Activated CD4-positive, alpha-beta T cell treated with anti-CD3 and anti-CD28 coated beads, Interleukin-2, amount 10 ng/mL, durations not matched to agents 24 days and 14 days (primary cell): ENCODE results near the gene NKPD1. TPM values are rescaled to one million over a fixed set of nuclear protein-coding genes. Genes with fewer than 3 reads are reported as not detected.

Source experiments
- DNase-seq: peaks from one replicate; pipeline ENCODE4 v3.0.0; 2022
- H3K27ac Mint-ChIP-seq: one replicate; pipeline ENCODE4 v1.8.0; 2022; ENCODE audit warnings: mild to moderate bottlenecking, mixed read lengths
- H3K27me3 Mint-ChIP-seq: one replicate; pipeline ENCODE4 v1.8.0; 2022; ENCODE audit warnings: mixed read lengths
- H3K36me3 Mint-ChIP-seq: one replicate; pipeline ENCODE4 v1.8.0; 2022; ENCODE audit warnings: low read depth, mild to moderate bottlenecking, mixed read lengths
- H3K4me1 Mint-ChIP-seq: one replicate; pipeline ENCODE4 v1.8.0; 2021; ENCODE audit warnings: mixed read lengths
- H3K4me3 Mint-ChIP-seq: one replicate; pipeline ENCODE4 v1.8.0; 2022; ENCODE audit warnings: mild to moderate bottlenecking, moderate library complexity, mixed read lengths
- H3K9me3 Mint-ChIP-seq: one replicate; pipeline ENCODE4 v1.8.0; 2021; ENCODE audit warnings: mixed read lengths
- intact Hi-C: fragments of 100-400 bp; cut with micrococcal nuclease; formaldehyde crosslinking; loops from one replicate; pipeline ENCODE4 v1.15.1; 2023
- total RNA-seq: library from RNA; stranded (reverse); gene quantifications from 2 replicates; pipeline ENCODE4 v1.2.3, GENCODE V29; 2022

Gene NKPD1
- total RNA-seq, 1 donor from 2014 or later = 0.16 TPM

GRCh38 chr19:45144431-45145269 lies 16.1 kb downstream of the NKPD1 start:
- intact Hi-C loops = no loop called here
- peaks cover 4% of the 10 kb centered on the region for H3K4me1 Mint-ChIP-seq
- no peaks in the 10 kb centered on the region for H3K9me3 Mint-ChIP-seq
- no peak overlapping the region for H3K27ac Mint-ChIP-seq
- H3K27me3 Mint-ChIP-seq = no peaks in the 10 kb centered on the region
- no peak overlapping the region for H3K4me3 Mint-ChIP-seq
- DNase-seq = no peak
- H3K36me3 Mint-ChIP-seq = peaks cover 5% of the 10 kb centered on the region

- Mint-ChIP-seq H3K27me3 (no peaks in the 10 kb centered on the region), H3K27ac (no peak overlapping the region), H3K4me3 (no peak overlapping the region), H3K9me3 (no peaks in the 10 kb centered on the region), H3K4me1 (no peaks in the 10 kb centered on the region), H3K36me3 (peaks cover 5% of the 10 kb centered on the region)
- intact Hi-C loops = no loop called here
- DNase-seq = no peak
Observed at GRCh38 chr19:45142726-45143110, 18.1 kb downstream of the NKPD1 start.

GRCh38 chr19:45142016-45142725 lies 18.6 kb downstream of the NKPD1 start:
- Mint-ChIP-seq H3K4me3 (no peak overlapping the region), H3K27ac (no peak overlapping the region), H3K36me3 (peaks cover 5% of the 10 kb centered on the region), H3K9me3 (no peaks in the 10 kb centered on the region), H3K27me3 (no peaks in the 10 kb centered on the region), H3K4me1 (no peaks in the 10 kb centered on the region)
- no peak for DNase-seq
- intact Hi-C loops = no loop called here

- Mint-ChIP-seq H3K36me3 (peaks cover 5% of the 10 kb centered on the region), H3K27me3 (no peaks in the 10 kb centered on the region), H3K4me3 (no peak overlapping the region), H3K27ac (no peak overlapping the region), H3K4me1 (peaks cover under 1% of the 10 kb centered on the region), H3K9me3 (no peaks in the 10 kb centered on the region)
- intact Hi-C loops = no loop called here
- DNase-seq = no peak
Observed at GRCh38 chr19:45141203-45141900, 19.4 kb downstream of the NKPD1 start.

- peaks cover 3% of the 10 kb centered on the region for H3K36me3 Mint-ChIP-seq
- no peaks in the 10 kb centered on the region for H3K9me3 Mint-ChIP-seq
- H3K4me1 Mint-ChIP-seq = peaks cover 1% of the 10 kb centered on the region
- H3K4me3 Mint-ChIP-seq = no peak overlapping the region
- H3K27ac Mint-ChIP-seq = no peak overlapping the region
- DNase-seq = no peak
- intact Hi-C loops = no loop called here
- no peaks in the 10 kb centered on the region for H3K27me3 Mint-ChIP-seq
Observed at GRCh38 chr19:45140533-45140932, 20.2 kb downstream of the NKPD1 start.

- DNase-seq = no peak
- H3K4me1 Mint-ChIP-seq = peaks cover 1% of the 10 kb centered on the region
- no peaks in the 10 kb centered on the region for H3K27me3 Mint-ChIP-seq
- H3K4me3 Mint-ChIP-seq = no peak overlapping the region
- intact Hi-C loops = no loop called here
- H3K36me3 Mint-ChIP-seq = peaks cover 3% of the 10 kb centered on the region
- H3K9me3 Mint-ChIP-seq = no peaks in the 10 kb centered on the region
- no peak overlapping the region for H3K27ac Mint-ChIP-seq
Observed at GRCh38 chr19:45140144-45140503, 20.7 kb downstream of the NKPD1 start.

- Mint-ChIP-seq H3K9me3 (no peaks in the 10 kb centered on the region), H3K4me1 (peaks cover 1% of the 10 kb centered on the region), H3K27ac (no peak overlapping the region), H3K27me3 (no peaks in the 10 kb centered on the region), H3K36me3 (peaks cover 3% of the 10 kb centered on the region), H3K4me3 (no peak overlapping the region)
- intact Hi-C loops = no loop called here
- no peak for DNase-seq
Observed at GRCh38 chr19:45139286-45140143, 21.3 kb downstream of the NKPD1 start.

- intact Hi-C loops = no loop called here
- peaks cover 3% of the 10 kb centered on the region for H3K36me3 Mint-ChIP-seq
- H3K4me1 Mint-ChIP-seq = peaks cover 1% of the 10 kb centered on the region
- no peak for DNase-seq
- H3K9me3 Mint-ChIP-seq = no peaks in the 10 kb centered on the region
- H3K4me3 Mint-ChIP-seq = no peak overlapping the region
- no peaks in the 10 kb centered on the region for H3K27me3 Mint-ChIP-seq
- no peak overlapping the region for H3K27ac Mint-ChIP-seq
Observed at GRCh38 chr19:45138303-45138751, 22.5 kb downstream of the NKPD1 start.

GRCh38 chr19:45137179-45137761 lies 23.5 kb downstream of the NKPD1 start:
- DNase-seq = no peak
- Mint-ChIP-seq H3K4me3 (no peak overlapping the region), H3K9me3 (no peaks in the 10 kb centered on the region), H3K4me1 (peaks cover 1% of the 10 kb centered on the region), H3K36me3 (no peaks in the 10 kb centered on the region), H3K27me3 (no peaks in the 10 kb centered on the region), H3K27ac (no peak overlapping the region)
- intact Hi-C loops = no loop called here

GRCh38 chr19:45136507-45137178 lies 24.1 kb downstream of the NKPD1 start:
- DNase-seq = no peak
- Mint-ChIP-seq H3K36me3 (no peaks in the 10 kb centered on the region), H3K9me3 (no peaks in the 10 kb centered on the region), H3K27me3 (no peaks in the 10 kb centered on the region), H3K27ac (no peak overlapping the region), H3K4me1 (peaks cover 1% of the 10 kb centered on the region), H3K4me3 (no peak overlapping the region)
- intact Hi-C loops = no loop called here

- intact Hi-C loops = no loop called here
- H3K36me3 Mint-ChIP-seq = no peaks in the 10 kb centered on the region
- DNase-seq = no peak
- H3K27ac Mint-ChIP-seq = no peak overlapping the region
- no peaks in the 10 kb centered on the region for H3K9me3 Mint-ChIP-seq
- peaks cover 1% of the 10 kb centered on the region for H3K4me1 Mint-ChIP-seq
- no peaks in the 10 kb centered on the region for H3K27me3 Mint-ChIP-seq
- no peak overlapping the region for H3K4me3 Mint-ChIP-seq
Observed at GRCh38 chr19:45135176-45135885, 25.5 kb downstream of the NKPD1 start.

- no peak for DNase-seq
- H3K9me3 Mint-ChIP-seq = no peaks in the 10 kb centered on the region
- peaks cover 1% of the 10 kb centered on the region for H3K4me1 Mint-ChIP-seq
- no peaks in the 10 kb centered on the region for H3K27me3 Mint-ChIP-seq
- intact Hi-C loops = no loop called here
- H3K4me3 Mint-ChIP-seq = no peak overlapping the region
- H3K36me3 Mint-ChIP-seq = no peaks in the 10 kb centered on the region
- H3K27ac Mint-ChIP-seq = no peak overlapping the region
Observed at GRCh38 chr19:45133661-45134060, 27.1 kb downstream of the NKPD1 start.
